T-cell (primary cell): ENCODE data around the gene E4F1. TPM values are rescaled to one million over a fixed set of nuclear protein-coding genes. Genes with fewer than 3 reads are reported as not detected.
"Not testable (repeated sequence)": the region's sequence is repeated elsewhere in the genome, so short reads cannot be mapped to it uniquely, and the experiment has no call there.

Source experiments
- ATAC-seq, 4 experiments: fragments of 200-7000 bp in 3 of 4; fragments of 150-1000 bp in 1 of 4; cut with Tn5 transposase; replicated peaks in 1 of 4; 1 replicate in 3 of 4; 2 replicates in 1 of 4; pipeline ENCODE4 v1.10.0; 2021; ENCODE audit warnings: moderate library complexity in 3 of 4, mild to moderate bottlenecking in 2 of 4, moderate number of reproducible peaks in 1 of 4
- CTCF ChIA-PET, 2 donors: fragments of 300-600 bp; sonication (Branson Sonifier 250); formaldehyde crosslinking; loops; one replicate each; lab custom pipeline; 2022; ENCODE audit warnings: antibody characterized with exemption in 2 of 2; lab: Charles Lee
- POLR2A ChIA-PET, 2 donors: fragments of 300-600 bp; sonication (Branson Sonifier 250); formaldehyde crosslinking; loops; one replicate each; lab custom pipeline; 2022; ENCODE audit warnings: antibody characterized with exemption in 2 of 2; lab: Charles Lee
- DNase-seq, 35 experiments: peaks; one replicate each; pipeline versions ENCODE4 v3.0.0 to v3.0.0-alpha.2; 2013 to 2023
- H3K27ac ChIP-seq: one replicate; pipeline ENCODE4 v1.5.1; 2013; ENCODE audit warnings: low read length
- H3K27me3 ChIP-seq, 2 experiments: replicated peaks in 1 of 2; 1 replicate in 1 of 2; 2 replicates in 1 of 2; pipeline versions ENCODE4 v1.6.1 to v1.7.0; 2013; ENCODE audit warnings: low read length in 1 of 2, mixed read lengths in 1 of 2; ENCODE audit not compliant: control insufficient read depth in 2 of 2, insufficient read depth in 2 of 2; ENCODE audit errors: extremely low read depth in 1 of 2
- H3K36me3 ChIP-seq, 2 donors: 1 replicate in 1 of 2; 2 replicates in 1 of 2; pipeline versions ENCODE4 v1.6.1 to v1.7.0; 2013; ENCODE audit warnings: low read length in 1 of 2; ENCODE audit not compliant: control insufficient read depth in 2 of 2, insufficient read depth in 1 of 2; ENCODE audit errors: extremely low read depth in 1 of 2
- H3K4me1 ChIP-seq, 2 experiments: 1 replicate in 1 of 2; 2 replicates in 1 of 2; pipeline versions ENCODE4 v1.6.1 to v1.7.0; 2013; ENCODE audit warnings: low read length in 2 of 2, mixed read lengths in 1 of 2; ENCODE audit not compliant: insufficient read depth in 2 of 2, control insufficient read depth in 1 of 2; ENCODE audit errors: extremely low read depth in 1 of 2
- H3K4me3 ChIP-seq, 2 donors: 1 replicate in 1 of 2; 2 replicates in 1 of 2; pipeline versions ENCODE4 v1.5.1 to v1.7.0; 2013; ENCODE audit warnings: mild to moderate bottlenecking in 2 of 2, low read length in 1 of 2, moderate library complexity in 1 of 2; ENCODE audit not compliant: control insufficient read depth in 1 of 2; ENCODE audit errors: extremely low read depth in 1 of 2
- H3K9me3 ChIP-seq: 2 replicates; pipeline ENCODE4 v1.7.0; 2013
- H3K27ac Mint-ChIP-seq, 2 donors: one replicate each; pipeline ENCODE4 v1.8.0; 2020 to 2021; ENCODE audit warnings: mild to moderate bottlenecking in 2 of 2, mixed read lengths in 2 of 2
- H3K27me3 Mint-ChIP-seq, 2 donors: one replicate each; pipeline ENCODE4 v1.8.0; 2021 to 2022; ENCODE audit warnings: mixed read lengths in 2 of 2
- H3K36me3 Mint-ChIP-seq: one replicate; pipeline ENCODE4 v1.8.0; 2021; ENCODE audit warnings: mixed read lengths
- H3K4me1 Mint-ChIP-seq, 3 donors: one replicate each; pipeline ENCODE4 v1.8.0; 2020 to 2022; ENCODE audit warnings: mixed read lengths in 3 of 3, mild to moderate bottlenecking in 1 of 3
- H3K4me3 Mint-ChIP-seq, 3 donors: one replicate each; pipeline ENCODE4 v1.8.0; 2020 to 2022; ENCODE audit warnings: mild to moderate bottlenecking in 3 of 3, mixed read lengths in 3 of 3, moderate library complexity in 3 of 3
- H3K9me3 Mint-ChIP-seq, 3 donors: one replicate each; pipeline ENCODE4 v1.8.0; 2020 to 2022; ENCODE audit warnings: mixed read lengths in 3 of 3
- WGBS: methylation state at CpG from one replicate; pipeline ENCODE4 v1.1.5; 2013; ENCODE audit warnings: missing lambda C conversion rate; ENCODE audit not compliant: insufficient coverage; 5-methylcytosine and 5-hydroxymethylcytosine counted together
- total RNA-seq, 35 experiments: library from RNA in 6 of 35; stranded (reverse) in 6 of 35; fragments of 120-200 nt in 1 of 35; gene quantifications; one replicate each; pipeline versions ENCODE4 v1.2.1 to v1.2.4 and lab custom pipeline; 2013 to 2026

The E4F1 gene
- total RNA-seq, 5 donors from 2014 or later (not counting 1 experiment from before 2014, with no cell fraction given) = 32.8 to 52.0 (median 47.0) TPM

GRCh38 chr16:2237493-2238149, 14.2 kb downstream of the E4F1 start:
- no peaks in the 10 kb centered on the region for H3K9me3 Mint-ChIP-seq
- H3K27ac Mint-ChIP-seq = no peak overlapping the region
- no peak for DNase-seq
- peaks cover 0 to 2% (median 1%) of the 10 kb centered on the region in 3 donors for H3K4me1 Mint-ChIP-seq
- WGBS = 42% methylated on average over 65 of the region's 65 CpGs
- H3K36me3 Mint-ChIP-seq = peaks cover 16% of the 10 kb centered on the region
- Histone ChIP-seq H3K27ac (no peak overlapping the region), H3K4me1 (peaks cover 2 to 15% of the 10 kb centered on the region in 2 experiments), H3K36me3 (peaks cover 16 to 29% of the 10 kb centered on the region in 2 donors), H3K9me3 (no peaks in the 10 kb centered on the region), H3K4me3 (no peak overlapping the region), H3K27me3 (peaks cover 0 to 31% of the 10 kb centered on the region in 2 experiments)
- no peak for ATAC-seq
- peaks cover 0 to 4% of the 10 kb centered on the region in 2 donors for H3K27me3 Mint-ChIP-seq
- CTCF ChIA-PET = interaction anchor here in 1 of 2 donors (0.6 kb wide), 1 partner anchor 14 kb away, joined by 3 read pairs; the partner anchor contains the start of gene ECI1
- POLR2A ChIA-PET = no interaction called here
- no peak overlapping the region for H3K4me3 Mint-ChIP-seq

DNA sequence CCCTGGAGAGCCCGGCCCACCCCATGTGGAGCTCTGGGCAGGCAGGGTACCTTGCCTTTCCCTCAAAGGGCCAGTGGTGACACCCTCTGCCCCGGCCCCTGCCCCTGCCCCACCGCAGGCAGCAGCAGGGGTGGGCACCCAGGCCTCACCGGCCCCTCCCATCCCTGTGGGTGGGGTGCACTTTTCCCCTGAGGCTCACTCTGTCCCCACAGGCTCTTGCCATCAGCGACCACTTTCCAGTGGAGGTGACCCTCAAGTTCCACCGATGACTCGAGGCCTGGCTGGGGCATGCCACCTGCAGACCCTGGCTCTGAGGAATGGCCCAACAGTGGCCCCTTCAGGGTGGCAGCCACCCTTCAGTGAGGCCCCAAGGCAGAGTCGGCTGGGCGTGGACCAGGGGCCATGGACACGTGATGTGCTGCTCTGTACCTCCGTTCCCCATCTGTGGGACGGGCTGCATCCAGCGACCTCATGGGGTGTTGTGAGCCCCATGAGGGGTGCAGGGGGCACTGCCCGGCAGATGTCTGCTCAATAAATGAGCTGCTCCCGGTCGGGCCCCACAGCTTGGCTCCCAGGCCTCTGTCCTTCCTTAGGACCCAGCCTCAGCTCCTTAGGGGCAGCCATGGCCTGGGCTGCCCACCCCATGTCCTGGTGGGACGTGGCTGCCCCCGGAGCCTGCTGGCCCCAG, 14.9 kb downstream of the E4F1 start:
- ATAC-seq = no peak
- no peaks in the 10 kb centered on the region for H3K9me3 Mint-ChIP-seq
- no peak overlapping the region for H3K4me3 Mint-ChIP-seq
- 80% methylated on average over 14 of the region's 18 CpGs for WGBS
- peaks cover 0 to 4% of the 10 kb centered on the region in 2 donors for H3K27me3 Mint-ChIP-seq
- H3K4me1 ChIP-seq = peaks cover 2 to 15% of the 10 kb centered on the region in 2 experiments
- no peaks in the 10 kb centered on the region for H3K9me3 ChIP-seq
- no peak overlapping the region for H3K4me3 ChIP-seq
- H3K4me1 Mint-ChIP-seq = peaks cover 0 to 2% (median 1%) of the 10 kb centered on the region in 3 donors
- ChIA-PET CTCF (interaction anchor here in 1 of 2 donors (0.6 kb wide), 1 partner anchor 13 kb away, joined by 3 read pairs; the partner anchor contains the start of gene ECI1), POLR2A (no interaction called here)
- H3K27ac Mint-ChIP-seq = no peak overlapping the region
- no peak overlapping the region for H3K27ac ChIP-seq
- peaks cover 16% of the 10 kb centered on the region for H3K36me3 Mint-ChIP-seq
- peaks cover 10 to 29% of the 10 kb centered on the region in 2 donors for H3K36me3 ChIP-seq
- DNase-seq = no peak
- peaks cover 0 to 24% of the 10 kb centered on the region in 2 experiments for H3K27me3 ChIP-seq

GRCh38 chr16:2238838-2239675, 15.7 kb downstream of the E4F1 start:
- ATAC-seq (no peak), DNase-seq (no peak)
- H3K27me3 ChIP-seq = peaks cover 0 to 22% of the 10 kb centered on the region in 2 experiments
- H3K36me3 ChIP-seq = peaks cover 10 to 30% of the 10 kb centered on the region in 2 donors
- Mint-ChIP-seq H3K27me3 (peaks cover 0 to 4% of the 10 kb centered on the region in 2 donors), H3K9me3 (no peaks in the 10 kb centered on the region), H3K36me3 (peaks cover 11% of the 10 kb centered on the region), H3K4me3 (no peak overlapping the region), H3K27ac (no peak overlapping the region), H3K4me1 (peaks cover 0 to 2% (median 1%) of the 10 kb centered on the region in 3 donors)
- CTCF ChIA-PET = no interaction called here
- no peak overlapping the region for H3K27ac ChIP-seq
- POLR2A ChIA-PET = no interaction called here
- WGBS = 87% methylated on average over 9 of the region's 15 CpGs
- H3K9me3 ChIP-seq = no peaks in the 10 kb centered on the region
- H3K4me3 ChIP-seq = no peak overlapping the region
- peaks cover 2 to 15% of the 10 kb centered on the region in 2 experiments for H3K4me1 ChIP-seq

DNA sequence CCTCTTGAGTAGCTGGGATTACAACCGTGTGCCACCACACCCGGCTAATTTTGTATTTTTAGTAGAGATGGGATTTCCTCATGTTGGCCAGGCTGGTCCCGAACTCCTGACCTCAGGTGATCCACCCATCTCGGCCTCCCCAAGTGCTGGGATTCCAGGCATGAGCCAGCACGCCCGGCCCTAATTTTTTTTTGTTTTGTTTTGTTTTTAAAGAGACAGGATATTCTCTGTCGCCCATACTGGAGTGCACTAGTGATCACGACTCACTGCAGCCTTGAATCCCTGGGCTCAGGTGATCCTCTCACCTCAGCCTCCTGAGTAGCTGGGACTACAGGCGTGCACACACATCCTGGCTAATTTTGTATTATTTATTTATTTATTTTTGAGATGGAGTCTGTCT, 16.9 kb downstream of the E4F1 start:
- H3K4me3 Mint-ChIP-seq, DNase-seq, H3K4me3 ChIP-seq, H3K27me3 Mint-ChIP-seq, H3K4me1 Mint-ChIP-seq, POLR2A ChIA-PET, ATAC-seq, H3K9me3 Mint-ChIP-seq, CTCF ChIA-PET, H3K36me3 Mint-ChIP-seq, H3K27ac ChIP-seq, H3K27ac Mint-ChIP-seq, H3K9me3 ChIP-seq: not testable (repeated sequence)
- WGBS = 89% methylated on average over 5 of the region's 9 CpGs
- Histone ChIP-seq H3K4me1 (peaks cover 2 to 15% of the 10 kb centered on the region in 2 experiments), H3K27me3 (peaks cover 0 to 21% of the 10 kb centered on the region in 2 experiments), H3K36me3 (peaks cover 9 to 34% of the 10 kb centered on the region in 2 donors)

GRCh38 chr16:2242598-2242997, 19.2 kb downstream of the E4F1 start:
- Histone ChIP-seq H3K9me3 (no peaks in the 10 kb centered on the region), H3K4me1 (peaks cover 0 to under 1% of the 10 kb centered on the region in 2 experiments), H3K27me3 (peaks cover 0 to 2% of the 10 kb centered on the region in 2 experiments), H3K27ac (no peak overlapping the region), H3K4me3 (no peak overlapping the region), H3K36me3 (peaks cover 8 to 42% of the 10 kb centered on the region in 2 donors)
- no peaks in the 10 kb centered on the region for H3K9me3 Mint-ChIP-seq
- ChIA-PET CTCF (interaction anchor here in 1 of 2 donors (0.6 kb wide), 1 partner anchor 950 kb away, joined by 5 read pairs; no protein-coding TSS in a partner anchor), POLR2A (no interaction called here)
- no peak for DNase-seq
- 98% methylated on average over 9 of the region's 11 CpGs for WGBS
- no peak overlapping the region for H3K4me3 Mint-ChIP-seq
- no peaks in the 10 kb centered on the region for H3K4me1 Mint-ChIP-seq
- no peak overlapping the region for H3K27ac Mint-ChIP-seq
- ATAC-seq = no peak
- H3K27me3 Mint-ChIP-seq = no peaks in the 10 kb centered on the region
- peaks cover 6% of the 10 kb centered on the region for H3K36me3 Mint-ChIP-seq

GRCh38 chr16:2243031-2243528, 19.7 kb downstream of the E4F1 start:
- Histone ChIP-seq H3K27me3 (no peaks in the 10 kb centered on the region), H3K4me1 (no peaks in the 10 kb centered on the region), H3K4me3 (no peak overlapping the region), H3K27ac (no peak overlapping the region), H3K9me3 (no peaks in the 10 kb centered on the region), H3K36me3 (peaks cover 8 to 42% of the 10 kb centered on the region in 2 donors)
- CTCF ChIA-PET = no interaction called here
- Mint-ChIP-seq H3K4me1 (no peaks in the 10 kb centered on the region), H3K4me3 (no peak overlapping the region), H3K36me3 (peaks cover 6% of the 10 kb centered on the region), H3K9me3 (no peaks in the 10 kb centered on the region), H3K27ac (no peak overlapping the region), H3K27me3 (no peaks in the 10 kb centered on the region)
- WGBS = 96% methylated on average over 18 of the region's 19 CpGs
- ATAC-seq (no peak), DNase-seq (no peak)
- POLR2A ChIA-PET = no interaction called here
